ENCODE data around the gene ASB18.

Gene ASB18

DNA sequence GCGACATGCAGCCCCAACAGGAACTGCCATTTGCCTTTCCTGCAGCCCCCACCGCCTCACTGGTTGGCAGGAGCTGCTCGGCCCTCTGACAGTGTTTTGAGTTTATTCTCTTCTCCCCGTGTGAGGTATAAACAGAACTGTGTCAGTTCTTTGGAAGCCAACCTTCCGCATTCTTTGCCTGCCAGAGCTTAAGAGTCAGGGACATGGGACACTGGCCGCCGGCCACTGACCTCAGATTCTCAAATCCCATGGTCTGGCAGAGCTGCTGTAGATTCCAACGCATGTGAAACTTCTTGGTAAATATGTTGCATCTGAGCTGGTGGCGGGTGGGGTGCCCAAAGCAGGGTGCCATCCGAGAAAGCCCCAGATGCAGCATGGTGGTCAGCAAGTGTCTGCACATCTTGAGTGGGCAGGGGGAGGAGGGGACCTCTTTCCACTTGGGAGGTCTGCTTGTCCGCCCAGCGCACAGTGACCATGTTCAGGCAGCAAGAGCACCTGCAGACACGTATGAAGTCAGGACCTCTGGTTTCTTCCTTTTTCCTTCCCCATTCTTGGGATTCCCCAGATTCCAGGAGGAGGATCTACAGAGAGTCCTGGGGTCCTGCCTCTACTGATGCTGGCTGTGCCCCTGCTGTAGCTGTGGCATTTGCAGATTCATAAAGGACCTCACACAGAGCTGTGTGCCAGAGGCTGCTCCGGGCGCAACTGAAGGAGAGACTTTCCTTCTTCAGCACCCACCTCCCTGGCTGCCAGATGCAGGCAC is 23.8 kb downstream of the ASB18 start:
- DNase-seq, result no peak

DNA sequence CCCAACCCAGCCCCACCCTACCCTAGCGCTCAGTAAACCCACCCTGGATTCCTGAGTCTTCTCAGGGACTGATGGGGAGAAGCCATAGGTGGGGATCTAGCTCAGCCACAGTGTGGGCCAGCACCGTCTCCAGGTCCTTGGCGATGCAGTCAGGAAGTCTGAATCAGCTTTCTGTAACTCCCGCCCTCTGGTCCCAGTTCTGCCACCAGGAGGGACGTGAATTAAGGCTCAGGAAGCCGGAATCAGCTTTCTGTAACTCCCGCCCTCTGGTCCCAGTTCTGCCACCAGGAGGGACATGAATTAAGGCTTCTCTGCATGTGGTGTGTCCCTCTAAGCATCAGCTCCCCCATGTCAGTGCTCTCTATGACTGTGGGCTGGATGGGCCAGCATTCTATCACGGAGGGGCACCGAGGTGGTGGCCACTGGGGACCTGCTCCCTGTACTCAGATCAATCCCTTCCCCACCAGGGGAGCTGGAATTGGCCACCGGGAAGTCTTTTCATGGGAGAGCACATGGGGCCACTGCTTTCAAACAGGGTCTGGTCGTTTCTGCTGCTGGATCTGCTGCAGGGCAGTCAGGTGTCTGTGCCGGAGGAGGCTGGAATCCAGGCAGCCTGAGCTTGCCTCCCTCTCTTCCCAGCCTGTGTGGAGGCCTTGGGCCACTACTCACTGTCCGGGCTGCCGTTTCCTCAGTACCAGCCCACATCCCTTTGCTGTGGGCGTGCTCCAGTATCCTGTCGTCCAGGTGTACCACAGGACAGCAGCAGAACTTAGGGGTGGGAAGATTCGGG is 24.7 kb downstream of the ASB18 start:
- no peak for DNase-seq

DNA sequence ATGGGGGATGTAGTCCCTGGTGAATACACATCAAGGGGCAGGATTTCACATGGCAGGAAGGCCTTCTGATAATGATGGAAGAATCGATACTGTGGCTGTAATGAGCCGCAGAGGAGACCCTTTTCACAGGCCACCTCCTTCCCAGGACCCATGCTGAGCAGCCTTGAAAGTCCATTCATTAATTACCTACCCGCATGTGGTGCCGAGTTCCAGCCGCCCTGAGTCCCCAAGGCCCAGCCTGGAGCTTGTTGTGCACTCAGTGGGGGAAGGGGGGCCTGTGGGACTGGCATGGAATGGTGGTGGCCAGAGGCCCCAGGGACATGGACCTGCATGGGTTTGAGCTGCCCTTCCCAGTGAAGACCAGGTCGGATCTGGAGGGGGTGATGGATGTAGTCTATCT is 25.5 kb downstream of the ASB18 start:
- DNase-seq, result no peak

DNA sequence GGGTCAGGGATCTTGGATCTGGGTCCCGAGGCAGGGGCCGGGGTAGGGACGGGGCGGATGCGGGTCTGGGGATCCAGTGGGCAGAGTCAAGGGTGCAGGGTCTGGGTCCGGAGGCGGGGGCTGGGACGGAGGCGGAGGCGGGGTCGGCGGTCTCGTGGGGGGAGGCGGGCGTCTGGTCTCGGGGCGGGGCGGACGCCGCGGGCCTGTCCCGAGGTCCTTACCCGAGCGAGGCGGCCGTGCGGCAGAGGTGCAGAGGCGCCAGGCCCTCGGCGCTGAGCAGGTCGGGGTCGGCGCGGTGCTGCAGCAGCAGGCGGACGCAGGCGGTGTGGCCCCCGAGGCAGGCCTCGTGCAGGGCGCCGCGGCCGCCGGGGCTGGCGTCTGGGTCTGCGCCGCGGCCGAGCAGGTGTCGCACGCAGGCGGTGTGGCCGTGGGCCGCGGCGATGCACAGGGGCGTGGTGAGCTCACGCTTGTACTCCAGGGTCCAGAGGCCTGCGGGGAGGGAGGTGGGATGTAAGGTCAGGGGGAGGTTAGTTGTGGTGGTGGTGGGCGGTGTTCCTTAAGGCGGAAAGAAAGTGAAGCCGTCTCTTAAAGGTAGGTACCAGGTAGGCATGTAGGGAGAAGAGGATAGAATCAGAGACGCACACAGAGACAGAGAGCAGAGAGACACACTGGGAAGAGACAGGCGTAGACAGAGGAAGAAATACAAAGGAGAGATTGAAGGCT is 26.6 kb downstream of the ASB18 start:
- DNase-seq, result no peak

DNA sequence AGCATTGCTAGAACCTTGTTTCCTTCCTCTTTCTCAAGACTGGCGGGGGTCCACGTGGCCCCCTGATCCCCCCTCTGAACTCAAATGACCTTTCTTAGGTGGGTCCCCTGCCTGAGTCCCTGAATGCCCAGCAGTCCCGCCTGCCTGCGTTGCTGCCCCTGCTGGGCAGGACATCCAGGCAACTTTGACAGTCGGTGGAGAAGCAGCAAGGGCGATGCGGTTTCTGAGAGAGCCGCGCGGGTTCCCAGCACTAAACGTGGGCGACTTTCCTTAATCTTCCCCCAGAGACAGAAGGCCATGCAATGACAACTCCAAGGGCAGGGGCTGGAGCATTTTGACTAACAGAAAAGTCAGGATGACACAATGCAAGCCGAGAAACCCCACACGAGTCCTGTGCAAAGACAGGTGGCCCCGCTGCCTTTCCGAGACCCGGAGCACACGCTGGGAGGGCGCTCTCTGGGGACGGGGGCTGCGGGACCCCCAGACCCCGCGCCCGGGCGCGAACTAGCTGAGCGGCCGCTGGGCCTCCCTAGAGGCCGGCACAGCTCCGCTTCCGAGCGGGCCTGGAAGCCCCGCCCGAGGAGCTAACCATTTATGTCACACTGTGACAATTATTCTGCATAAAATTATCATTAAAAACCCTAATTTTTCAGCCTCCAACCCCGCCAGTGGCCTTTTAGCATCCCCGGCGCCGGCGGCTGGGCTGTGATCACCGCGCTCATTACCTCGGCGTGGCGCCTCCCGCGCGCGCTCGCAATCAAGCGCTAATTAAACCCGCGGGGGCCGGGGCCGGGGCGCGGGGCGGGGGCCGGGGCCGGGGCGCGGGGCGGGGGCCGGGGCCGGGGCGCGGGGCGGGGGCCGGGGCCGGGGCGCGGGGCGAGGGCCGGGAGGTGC is 27.4 kb downstream of the ASB18 start:
- no peak for DNase-seq

DNA sequence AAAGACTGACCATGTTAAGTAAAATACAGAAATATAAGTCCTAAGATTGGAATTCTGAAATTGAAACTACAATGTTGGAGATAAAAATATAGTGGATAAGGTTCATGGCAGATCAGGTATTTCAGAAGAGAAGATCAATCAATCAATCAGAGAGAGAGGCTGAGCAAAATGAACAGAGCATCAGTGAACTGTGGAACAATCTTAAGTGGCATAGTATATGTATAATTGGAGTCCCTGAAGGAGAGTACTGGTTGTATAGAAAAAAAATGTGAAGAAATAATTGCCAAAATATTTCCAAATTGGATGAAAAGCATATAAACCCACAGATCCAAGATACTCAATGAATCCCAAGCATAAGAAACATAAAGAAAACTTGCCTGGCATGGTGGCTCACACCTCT is 35.0 kb downstream of the ASB18 start:
- no peak for DNase-seq

DNA sequence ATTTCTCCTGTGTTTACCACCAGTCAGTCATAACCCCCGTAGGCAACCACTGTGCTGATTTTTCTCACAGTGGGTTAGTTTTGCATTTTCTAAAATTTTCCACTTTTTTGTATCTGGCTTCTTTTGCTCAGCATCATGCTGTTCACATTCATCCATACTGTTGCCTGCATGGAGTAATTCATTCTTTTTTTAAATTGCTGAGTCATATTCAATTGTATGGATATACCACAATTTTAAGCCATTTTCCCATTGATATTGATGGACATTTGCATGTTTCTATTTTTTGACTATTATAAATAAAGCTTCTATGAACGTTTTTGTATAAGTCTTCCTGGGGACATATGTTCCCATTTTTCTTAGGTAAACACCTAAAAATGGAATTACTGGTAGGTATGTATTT is 40.5 kb downstream of the ASB18 start:
- no peak for DNase-seq

DNA sequence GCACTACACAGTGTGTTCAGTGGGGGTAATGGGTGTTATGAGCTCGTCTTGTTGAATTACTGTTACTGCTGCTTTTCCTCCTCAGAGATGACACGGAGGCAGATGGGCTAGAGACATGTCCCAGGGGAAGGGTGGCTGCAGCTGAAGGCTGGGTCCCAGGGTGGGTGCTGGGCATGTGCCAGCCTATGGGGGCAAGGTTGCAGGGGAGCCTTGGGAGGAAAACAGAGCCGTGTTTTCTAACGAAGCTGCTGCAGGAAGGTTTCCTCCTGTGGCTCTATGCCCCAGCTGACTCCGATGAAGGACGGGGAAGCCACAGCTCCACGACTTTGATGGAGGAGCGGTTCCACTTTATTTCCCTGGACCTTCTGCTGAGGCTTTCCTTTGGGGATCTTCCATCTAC is 42.4 kb downstream of the ASB18 start:
- DNase-seq, result no peak

DNA sequence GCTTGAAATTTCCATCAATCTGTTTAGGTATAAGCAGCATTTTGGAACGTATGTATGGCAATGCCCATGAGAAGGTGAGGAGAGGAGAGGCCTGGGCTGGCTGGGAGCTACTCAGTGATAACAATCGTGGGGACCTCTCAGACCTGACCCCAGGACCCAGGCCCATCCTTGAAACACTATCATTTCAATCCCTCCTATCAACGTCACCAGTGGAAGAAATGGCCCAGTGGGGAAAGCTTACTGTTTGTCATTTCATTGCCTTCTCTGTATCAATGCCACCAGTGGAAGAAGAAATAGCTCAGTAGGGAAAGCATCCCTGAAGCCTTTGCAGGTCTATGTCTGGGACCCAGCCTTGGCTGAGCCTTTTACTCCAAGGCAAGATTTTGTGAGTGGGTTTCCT is 44.8 kb downstream of the ASB18 start:
- no peak for DNase-seq

DNA sequence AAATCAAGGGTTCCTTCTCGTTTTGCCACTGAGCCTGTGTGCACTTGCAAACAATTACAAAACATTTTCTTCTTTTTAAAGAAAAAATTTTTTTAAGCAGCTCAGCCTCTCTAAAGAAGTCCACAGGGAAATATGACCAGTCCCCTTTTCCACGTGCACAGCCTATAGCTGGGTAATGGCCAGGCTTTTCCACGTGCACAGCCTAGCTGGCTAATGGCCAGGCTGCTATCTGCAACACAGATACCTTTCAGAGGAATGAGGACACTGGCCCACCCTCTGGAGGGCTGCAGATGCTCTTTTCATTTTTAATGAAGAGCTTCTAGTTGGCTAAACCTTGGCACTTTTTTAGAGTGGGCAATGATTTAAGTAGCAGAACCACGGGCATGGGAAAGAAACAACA is 46.3 kb downstream of the ASB18 start:
- no peak for DNase-seq

DNA sequence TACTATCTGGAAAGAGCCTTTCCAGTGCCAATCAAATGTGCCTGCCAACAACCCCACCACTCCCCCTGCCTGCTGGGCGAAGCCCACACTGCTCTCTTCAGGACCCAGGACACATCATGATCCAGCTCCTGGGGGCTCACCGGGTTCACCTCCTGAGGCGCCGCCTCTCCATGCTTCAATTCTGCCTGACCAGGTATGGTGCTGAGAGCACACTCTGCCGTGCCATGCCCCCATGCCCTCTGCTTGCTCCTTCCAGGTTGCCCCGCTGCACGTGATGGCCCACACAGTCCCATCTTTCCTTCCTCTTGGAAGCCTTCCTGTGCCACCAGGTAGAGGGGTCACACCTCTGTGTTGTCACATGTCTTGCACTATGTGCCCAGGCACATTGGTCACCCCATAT is 47.5 kb downstream of the ASB18 start:
- DNase-seq, result no peak

DNA sequence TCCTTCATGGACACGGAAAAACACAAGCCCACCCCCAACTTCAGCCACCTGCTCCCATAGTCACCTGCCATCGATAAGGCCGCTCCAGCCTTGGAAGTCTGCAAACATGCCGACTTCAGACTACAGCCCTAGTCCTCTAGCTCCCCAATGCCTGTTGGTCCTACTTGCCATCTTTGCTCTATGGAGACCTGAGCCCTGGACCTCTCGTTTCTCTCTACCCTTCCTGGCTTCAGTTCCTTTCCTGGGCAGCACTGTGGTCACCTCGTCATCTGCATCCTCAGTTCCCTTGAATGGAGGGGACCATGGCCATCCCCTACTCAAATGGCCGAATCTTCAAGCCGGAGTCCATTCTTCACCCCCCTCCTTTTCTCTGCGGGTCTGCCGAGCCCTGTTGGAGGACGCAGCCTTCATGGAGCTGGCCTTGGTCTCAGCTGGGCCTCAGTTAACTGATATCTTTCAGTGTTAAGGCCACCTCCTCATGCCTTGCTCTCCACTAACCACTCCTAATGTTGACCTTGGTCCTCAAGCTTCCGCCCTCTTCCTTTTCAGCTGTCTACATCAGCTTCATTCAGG is 48.4 kb downstream of the ASB18 start:
- no peak for DNase-seq

DNA sequence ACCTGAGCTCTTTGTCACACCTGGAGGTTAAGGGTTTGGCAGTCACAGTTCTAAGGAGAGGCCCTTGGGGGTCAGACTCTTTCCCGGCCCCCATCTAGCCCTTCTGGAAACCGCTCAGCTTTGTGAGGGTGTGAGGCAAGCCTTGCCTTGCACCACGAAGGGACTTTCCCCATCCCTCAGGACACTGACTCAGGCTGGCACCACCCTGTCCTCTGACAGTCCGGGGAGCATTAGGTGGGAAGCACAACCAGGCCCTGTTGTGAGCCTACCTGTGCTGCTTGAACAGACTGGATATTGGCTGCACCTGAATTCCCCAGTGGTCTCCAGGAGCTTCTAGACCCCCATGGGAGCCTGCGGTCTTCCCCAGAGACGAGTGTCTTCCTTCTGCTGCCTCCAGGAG is 49.0 kb downstream of the ASB18 start:
- no peak for DNase-seq

DNA sequence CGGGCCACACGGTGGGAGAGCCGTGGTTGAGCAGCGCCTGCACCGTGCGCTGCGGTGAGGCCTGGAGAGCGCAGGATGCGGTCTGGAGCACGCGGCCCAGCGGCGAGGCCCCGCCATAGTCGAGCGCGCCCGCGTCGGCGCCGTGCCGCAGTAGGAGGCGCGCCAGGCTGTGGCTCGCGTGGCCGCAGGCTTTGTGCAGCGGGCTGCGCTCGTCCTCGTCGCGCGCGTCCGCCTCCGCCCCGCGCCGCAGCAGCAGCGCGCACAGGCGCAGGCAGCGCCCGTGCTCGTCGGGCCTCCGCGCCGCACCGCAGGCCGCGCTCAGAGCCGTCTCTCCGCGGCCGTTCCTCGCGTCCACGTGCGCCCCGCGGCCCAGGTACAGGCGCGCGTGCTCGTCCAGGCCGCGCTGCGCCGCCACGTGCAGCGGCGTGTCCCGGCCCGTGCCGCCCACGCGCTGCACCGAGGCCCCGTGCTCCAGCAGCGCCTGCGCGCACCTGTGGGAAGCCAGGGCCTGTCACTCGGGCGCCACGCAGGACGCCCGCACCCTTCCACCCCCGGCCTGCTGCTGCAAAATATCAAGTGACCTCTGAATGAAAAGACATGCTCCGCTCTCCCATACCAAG is 49.7 kb downstream of the ASB18 start:
- DNase-seq, result no peak

DNA sequence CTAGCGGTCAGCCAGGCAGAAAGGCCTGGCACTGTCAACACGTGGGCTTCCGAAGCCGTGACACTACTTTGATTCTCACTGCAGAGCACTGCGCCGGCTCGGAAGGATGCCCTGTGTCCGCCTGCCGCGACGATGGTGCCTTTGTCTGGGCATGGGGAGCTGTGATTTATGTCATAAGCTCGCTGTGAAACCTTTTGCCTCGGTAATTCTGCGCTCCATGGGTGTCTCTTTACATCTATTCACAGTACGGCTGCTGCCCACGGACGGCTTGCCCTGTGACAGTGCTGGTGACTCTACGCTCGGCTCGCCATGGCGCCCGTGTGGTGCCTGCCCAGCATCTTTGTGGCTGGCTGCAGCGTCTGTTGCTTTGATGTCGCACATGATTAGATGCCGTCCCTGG is 52.9 kb downstream of the ASB18 start:
- DNase-seq, result no peak

DNA sequence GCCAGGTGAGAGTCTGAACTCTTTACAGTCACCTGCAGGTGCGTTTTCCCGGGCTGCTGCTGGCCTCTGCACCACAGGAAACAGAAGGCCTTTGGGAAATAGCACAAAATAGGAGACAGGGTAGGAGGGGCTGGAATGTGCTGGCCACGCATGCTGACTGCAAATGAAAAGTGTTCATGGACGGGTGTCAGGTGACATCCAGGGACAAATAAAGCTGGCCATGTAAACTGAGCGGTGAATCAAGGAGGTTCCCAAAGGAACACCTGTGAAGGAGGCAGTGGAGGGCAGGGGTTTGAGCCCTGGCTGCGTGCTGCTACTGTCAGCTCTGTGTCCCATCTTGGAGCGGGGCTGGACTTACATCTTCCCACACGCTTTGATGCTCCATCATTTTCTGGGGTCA is 53.7 kb downstream of the ASB18 start:
- DNase-seq, result no peak

DNA sequence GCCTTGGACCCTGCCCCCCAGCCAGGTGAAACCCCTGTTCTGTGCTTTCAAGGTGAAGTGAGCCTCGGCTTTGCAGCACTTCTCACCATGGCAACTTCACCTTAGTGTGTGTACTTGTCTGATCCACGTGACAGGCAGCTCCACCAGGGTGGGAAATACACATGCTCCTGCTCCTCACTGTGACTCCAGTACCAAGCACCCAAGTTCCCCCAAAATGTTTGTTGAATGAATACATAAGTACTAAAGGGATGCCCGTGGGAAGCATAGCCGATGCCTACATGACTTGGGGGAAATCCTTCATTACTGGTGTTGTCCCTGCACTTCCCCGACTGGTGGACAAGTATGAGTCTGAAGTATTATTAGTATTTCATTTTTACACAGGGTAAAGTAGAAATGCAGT is 54.2 kb downstream of the ASB18 start:
- no peak for DNase-seq

DNA sequence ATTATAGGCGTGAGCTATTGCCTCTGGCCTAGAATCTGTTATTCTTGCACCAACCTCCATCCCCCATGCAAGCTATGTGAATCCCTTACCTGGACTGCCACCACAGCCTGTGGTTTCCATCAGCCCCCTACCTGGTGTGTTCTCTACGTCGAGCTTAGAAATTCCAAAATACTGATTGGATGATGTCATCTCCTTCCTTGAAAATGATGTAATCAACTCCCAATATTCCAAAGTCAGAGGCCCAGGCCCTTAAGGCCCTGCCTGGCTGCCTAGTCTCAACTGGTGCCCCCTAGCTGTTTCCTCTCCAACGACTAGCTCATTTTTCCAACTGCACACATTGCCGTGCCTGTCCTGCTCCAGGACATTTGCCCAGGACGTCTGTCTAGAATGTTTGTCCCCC is 54.7 kb downstream of the ASB18 start:
- no peak for DNase-seq

DNA sequence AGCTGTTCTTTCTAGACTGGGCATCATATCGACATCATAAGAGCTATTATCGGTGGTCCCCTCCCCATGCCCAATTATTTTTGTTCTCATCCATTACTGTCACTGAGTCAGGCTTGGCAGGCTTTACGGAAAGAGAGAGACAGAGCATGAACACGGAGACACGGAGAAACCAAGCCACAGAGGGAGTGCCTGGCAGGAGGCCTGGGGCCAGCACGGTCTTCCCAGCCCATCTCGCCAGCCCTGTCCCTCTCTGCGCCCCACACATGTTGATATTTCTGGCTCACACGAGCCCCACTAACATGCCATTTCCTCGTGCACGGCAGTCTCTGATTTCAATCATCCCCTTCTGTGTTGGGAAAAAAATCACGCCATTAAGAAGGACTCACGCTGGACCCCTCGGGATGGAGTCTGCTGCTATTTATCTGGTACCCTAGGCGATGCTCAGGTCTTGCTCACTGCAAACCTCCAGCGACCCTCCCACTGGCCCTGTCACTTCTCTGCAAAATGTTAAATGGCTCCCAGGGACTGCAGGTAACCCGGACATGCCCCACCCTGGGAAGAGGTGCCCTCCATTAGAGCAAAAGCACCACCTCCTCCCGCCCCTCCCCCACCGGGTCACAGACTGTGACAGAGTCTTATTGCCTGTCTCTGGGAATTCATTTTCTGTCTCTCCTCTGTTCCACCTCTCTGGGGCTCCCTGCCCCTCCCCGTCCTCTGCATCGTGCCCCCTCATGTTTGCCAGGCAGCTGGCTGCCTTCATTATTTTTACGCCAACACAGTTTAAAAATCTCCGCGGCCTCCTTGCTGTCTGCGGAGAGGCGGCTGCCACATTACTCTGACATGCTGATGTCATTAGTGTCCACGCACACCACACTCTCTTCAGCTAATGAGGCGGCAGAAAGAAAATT is 55.9 kb downstream of the ASB18 start:
- DNase-seq, result no peak

DNA sequence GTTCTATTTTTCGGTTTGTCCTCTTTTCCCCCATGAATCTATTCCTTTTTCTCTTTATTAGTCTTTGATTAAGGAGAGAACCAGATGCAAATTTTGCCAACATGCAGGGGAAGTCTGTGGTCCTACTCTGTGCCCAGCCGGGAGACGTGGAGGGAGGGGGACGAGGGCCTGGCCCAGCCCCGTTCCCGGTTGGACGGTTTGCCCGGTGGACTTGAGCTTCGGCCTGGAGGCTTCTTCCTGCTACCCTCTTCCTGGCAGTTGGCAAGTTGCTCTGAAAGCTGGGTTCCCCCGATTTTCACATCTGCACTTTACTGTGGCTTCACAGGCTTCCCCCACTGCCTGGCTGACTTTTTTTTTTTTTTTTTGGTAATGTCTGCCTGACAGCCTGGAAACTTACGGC is 56.7 kb downstream of the ASB18 start:
- DNase-seq, result no peak
